Uterus (tissue), 2 donors: ENCODE results near the gene ARVCF.

ENCODE experiments used
- POLR2A ChIP-seq, 2 donors: fragments of 450-650 bp; IDR thresholded peaks; one replicate each; pipeline ENCODE4 v1.6.1; 2016; ENCODE audit warnings: antibody characterized with exemption in 2 of 2, mild to moderate bottlenecking in 1 of 2, moderate library complexity in 1 of 2
- TF ChIP-seq, protein P1 (sequence below), 4 experiments: fragments of 200-600 bp in 2 of 4; fragments of 450-650 bp in 2 of 4; sonication (generic) in 2 of 4; IDR thresholded peaks; one replicate each; pipeline ENCODE4 v1.5.1; 2016 to 2019; ENCODE audit warnings: antibody characterized with exemption in 4 of 4, mild to moderate bottlenecking in 2 of 4, moderate library complexity in 1 of 4

DNA sequence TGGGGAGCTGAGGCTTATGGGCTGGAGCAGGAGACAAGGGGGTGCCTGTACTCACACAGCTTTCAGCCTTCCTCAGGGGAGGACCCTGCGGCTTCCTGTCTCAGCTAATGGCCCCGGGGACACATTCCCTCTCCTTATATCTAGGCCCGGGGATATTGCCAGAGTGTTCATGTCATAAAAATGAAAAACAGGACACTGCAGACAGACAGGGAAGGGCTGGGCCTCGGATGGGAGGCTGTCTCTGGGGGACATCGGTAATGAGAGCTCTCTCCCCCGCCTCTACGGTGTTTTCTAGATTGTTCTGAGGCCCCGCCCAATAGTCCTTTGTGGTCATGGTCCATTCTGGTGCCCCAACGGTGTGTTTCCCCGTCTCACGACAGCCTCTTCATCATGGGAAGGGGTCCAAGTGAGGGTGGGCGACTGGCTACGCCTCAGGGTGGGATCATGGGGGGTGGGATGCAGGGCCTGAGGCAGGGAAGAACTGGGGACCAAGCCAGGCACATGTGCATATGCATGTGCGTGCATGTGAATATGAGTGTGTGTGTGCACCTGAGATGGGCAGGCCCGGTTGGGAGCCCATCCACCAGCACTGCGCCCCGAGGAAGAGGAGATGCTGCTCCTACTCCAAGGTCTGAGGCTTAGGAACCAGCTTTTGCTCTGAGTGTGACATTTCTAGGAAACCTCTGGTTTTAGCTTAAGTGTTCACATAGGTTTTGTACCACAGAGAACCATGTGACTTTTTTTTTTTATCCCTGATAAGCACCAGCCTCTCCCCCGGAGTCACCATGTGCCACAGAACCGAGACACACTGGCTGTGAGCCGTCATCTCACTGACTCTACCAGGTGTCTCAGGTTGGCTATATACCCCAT, 5.3 kb downstream of the ARVCF start:
- TF ChIP-seq, protein P1, sequence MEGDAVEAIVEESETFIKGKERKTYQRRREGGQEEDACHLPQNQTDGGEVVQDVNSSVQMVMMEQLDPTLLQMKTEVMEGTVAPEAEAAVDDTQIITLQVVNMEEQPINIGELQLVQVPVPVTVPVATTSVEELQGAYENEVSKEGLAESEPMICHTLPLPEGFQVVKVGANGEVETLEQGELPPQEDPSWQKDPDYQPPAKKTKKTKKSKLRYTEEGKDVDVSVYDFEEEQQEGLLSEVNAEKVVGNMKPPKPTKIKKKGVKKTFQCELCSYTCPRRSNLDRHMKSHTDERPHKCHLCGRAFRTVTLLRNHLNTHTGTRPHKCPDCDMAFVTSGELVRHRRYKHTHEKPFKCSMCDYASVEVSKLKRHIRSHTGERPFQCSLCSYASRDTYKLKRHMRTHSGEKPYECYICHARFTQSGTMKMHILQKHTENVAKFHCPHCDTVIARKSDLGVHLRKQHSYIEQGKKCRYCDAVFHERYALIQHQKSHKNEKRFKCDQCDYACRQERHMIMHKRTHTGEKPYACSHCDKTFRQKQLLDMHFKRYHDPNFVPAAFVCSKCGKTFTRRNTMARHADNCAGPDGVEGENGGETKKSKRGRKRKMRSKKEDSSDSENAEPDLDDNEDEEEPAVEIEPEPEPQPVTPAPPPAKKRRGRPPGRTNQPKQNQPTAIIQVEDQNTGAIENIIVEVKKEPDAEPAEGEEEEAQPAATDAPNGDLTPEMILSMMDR (IDR thresholded peaks at IDR 0.05) = no peak
- no peak for TF ChIP-seq POLR2A (IDR thresholded peaks at IDR 0.05)
